Activated T-helper 1 cell treated with Interleukin-2 at 50 U/mL for 16 hours (primary cell): Measurements from ENCODE around the gene CCDC33.

ENCODE experiments used
- DNase-seq: peaks from one replicate; pipeline ENCODE4 v3.0.0-alpha.2; 2020; ENCODE audit warnings: low read depth

The CCDC33 gene

GRCh38 chr15:74208901-74209559 is 27.1 kb upstream of the CCDC33 start:
- no peak for DNase-seq

DNA sequence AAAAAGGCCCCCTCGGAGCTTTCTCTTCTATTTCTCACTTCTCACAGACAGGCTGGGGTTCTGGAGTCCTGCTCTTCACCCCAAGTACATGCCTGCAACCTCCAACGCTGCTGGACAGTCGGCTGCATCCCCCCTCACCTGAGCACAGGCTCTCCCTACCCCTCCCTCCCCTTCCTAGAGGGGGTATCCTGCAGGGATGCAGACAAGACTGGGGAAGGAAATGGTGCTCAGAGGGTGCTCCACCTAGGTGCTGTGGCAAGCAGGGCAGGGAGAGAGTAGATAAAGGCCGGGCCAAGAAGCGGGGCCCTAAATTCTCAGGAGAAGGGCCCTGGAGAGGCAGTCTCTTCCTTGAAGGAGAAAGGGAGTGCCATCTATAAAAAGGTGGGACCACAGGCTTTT is 26.6 kb upstream of the CCDC33 start:
- DNase-seq = no peak

DNA sequence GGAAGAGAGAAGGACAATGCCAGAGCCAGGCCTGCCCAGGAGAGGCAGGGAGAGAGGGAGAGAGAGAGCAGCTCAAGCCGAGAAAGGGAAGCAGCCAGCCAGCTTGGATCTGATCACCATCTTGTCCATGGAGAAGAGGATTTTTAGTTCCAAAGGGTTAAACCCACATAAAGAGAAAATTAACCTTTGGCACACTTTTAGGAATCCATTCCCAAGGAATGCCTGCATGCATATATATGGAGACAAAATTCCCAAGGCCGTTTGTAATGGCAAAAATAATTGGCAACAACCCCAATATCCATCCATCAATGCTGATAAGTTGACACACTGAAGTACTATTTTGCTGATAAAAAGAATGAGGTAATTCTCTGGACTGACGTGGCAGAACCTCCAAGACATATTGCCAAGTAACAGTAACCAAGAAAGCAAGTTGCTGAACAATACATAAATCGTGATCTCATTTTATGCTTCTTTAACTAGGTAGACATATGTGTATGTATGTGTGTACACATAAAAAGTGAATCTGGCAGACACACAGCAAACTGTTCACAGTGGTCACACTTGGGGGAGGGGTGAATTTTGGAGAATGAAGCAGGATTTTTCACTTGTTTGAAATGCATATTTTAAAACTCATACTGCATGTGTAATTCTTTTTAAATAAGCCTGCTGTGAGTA is 26.0 kb upstream of the CCDC33 start:
- no peak for DNase-seq

DNA sequence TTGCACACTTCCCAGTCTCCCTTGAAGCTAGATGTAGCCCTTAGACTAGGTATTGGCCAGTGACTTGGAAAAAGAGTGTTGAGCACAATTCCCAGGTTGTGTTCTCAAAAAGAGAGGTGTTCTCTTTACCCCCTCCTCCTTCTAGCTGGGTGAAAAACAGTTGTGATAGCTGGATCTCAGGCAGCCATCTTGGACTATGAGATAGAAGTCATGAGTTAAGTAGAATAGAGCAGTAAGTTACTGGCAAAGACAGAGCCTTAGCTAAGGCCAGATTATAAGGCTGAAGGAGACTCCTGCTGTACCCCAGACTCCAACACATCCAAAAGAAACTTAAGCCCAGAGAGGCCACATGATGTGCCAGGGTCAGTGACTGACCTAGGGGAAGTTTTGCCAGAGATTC is 25.4 kb upstream of the CCDC33 start:
- no peak for DNase-seq

DNA sequence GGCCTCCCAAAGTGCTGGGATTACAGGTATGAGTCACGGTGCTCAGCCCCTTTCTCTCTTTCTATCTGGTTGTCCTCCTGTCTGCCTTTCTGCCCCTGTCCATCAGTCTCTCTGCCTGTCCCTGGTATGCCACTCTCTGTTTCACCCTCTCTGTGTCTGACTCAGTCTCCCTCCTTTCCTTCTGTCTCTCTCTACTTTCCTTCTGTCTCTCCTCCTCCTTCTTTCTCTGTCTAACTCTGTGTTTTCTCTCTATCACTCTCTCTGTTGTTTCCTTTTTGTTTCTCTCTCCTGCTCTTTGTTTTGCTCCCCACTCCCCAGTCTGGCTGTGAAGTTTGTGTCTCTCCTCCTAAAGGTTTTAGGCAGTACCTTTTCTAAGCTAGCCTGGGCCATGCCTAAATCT is 24.5 kb upstream of the CCDC33 start:
- no peak for DNase-seq

DNA sequence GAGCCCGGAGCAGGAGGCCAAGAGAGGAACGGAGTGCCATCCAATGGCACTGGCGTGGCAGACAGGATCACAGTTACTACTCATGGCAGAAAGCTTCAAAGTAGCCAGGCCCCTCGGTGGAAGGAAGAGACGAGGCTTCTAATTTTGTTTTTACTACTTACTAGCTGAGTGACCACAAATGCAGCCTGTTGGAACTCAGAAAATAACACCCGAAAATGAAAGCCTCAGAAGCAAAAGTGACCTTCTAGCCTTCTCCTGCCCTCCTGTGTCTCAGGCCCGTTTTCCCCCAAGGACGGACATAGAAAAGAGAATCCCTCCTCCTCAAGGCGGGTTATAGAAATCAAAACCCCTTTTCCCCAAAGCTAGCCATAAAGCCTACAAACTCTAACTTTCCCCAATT is 23.6 kb upstream of the CCDC33 start:
- DNase-seq = no peak

DNA sequence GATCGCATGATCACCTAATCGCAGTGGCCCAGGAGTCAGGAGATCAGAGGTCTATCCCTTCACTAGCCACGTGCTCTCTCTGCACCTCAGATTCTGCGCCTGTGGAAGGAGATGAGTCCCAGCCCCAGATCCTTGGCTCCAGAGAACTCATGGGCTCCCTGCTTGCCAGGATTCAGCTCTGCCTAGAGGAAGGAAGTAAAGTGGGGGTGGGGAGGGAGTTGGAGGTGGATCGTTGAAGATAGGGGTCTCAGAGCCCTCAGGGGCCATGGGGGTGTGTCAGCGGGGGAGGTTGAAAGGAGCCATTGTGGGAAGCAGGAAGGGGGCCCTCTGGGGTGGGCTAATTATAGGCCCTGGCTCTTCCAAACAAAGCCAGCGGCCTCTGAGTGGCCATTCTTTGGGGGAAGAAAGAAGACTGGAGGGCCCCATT is 22.3 kb upstream of the CCDC33 start:
- no peak for DNase-seq

GRCh38 chr15:74214324-74215021 is 21.7 kb upstream of the CCDC33 start:
- DNase-seq = no peak

GRCh38 chr15:74215958-74216357 is 20.2 kb upstream of the CCDC33 start:
- DNase-seq = no peak

- DNase-seq = no peak
These were observed 19.2 kb upstream of the CCDC33 start for GRCh38 chr15:74216949-74217348.

GRCh38 chr15:74217907-74218885 is 17.9 kb upstream of the CCDC33 start:
- DNase-seq = no peak

GRCh38 chr15:74220475-74221248 is 15.5 kb upstream of the CCDC33 start:
- no peak for DNase-seq

DNA sequence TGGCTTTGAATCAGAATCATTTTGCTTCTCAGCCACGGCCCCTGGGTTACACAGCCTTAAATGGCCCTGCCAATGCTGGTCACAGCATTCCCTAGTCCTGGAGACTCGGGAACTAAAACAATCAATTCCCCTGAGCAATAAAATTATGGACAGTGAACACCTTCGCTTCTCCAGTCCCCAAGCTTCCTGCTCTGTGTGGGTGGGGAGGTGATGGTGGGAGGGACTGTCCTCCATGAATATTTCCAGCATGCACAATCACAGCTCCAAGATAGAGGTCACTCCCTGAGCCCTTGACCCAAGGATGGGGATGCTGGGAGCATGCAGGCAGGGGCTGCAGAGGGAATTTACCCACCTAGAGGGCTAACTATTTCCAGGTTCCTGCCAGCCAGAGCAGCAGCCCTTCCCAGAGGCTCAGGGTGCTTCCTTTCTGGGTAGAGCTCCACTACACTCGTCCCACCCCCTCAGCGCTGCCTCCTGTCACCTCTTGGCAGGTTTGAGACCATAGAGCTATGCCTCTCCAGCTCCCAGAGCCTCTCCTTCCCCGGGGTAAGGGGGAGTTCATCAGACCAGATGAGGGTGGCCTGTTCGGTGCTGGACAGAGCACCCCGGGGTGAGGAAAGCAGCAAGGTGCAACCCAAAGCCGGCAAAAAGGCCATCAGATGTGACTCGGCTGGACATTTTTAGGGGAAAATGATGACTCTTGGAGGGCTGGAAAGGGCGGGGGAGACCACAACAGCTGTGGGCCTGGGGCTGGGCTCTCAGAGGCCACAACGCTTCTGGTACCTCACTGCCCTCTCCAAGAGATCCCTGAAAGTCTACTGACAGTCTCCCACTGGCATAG is 14.5 kb upstream of the CCDC33 start:
- DNase-seq = no peak

DNA sequence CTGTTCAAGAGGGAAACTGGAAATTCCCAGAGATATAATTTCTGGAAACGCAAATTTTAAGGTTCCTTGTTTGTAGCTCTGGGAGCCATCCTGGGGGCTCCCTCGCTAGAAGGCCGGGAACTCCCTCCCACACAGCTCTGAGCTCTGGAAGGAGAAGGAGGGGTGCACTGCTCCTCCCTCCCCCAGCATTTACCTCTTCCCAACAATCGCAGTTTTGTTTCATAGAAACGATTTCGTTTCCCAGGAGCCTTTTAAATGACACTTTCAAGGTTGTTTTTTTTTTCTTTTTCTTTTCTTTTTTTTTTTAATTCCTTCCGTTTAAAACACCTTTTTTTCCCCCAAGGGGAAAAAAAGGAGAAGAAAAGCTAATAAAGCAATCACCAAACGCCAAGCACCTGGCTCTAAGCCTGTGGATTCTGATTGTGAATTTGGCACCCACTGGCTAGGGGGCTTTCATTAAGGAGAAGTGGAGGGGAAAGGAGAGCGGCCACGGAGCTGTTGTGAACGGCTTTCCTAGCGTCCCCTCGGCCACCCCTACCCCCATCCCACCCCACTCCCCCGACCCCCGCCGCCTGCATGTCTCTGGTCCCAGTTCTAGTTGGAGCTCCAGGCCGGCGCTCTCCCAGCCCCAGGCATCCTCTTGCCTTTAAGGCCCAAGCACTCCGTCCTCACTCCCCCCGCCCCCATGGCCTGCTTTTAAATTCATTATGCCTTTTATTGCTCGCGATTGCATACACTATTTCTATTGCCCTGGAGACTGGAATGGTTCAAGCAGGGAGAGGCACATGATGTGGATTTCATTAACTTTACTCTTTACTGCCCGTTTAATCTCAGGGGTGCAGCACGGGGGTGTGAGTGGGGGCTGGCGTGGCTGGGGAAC is 13.6 kb upstream of the CCDC33 start:
- DNase-seq = no peak

DNA sequence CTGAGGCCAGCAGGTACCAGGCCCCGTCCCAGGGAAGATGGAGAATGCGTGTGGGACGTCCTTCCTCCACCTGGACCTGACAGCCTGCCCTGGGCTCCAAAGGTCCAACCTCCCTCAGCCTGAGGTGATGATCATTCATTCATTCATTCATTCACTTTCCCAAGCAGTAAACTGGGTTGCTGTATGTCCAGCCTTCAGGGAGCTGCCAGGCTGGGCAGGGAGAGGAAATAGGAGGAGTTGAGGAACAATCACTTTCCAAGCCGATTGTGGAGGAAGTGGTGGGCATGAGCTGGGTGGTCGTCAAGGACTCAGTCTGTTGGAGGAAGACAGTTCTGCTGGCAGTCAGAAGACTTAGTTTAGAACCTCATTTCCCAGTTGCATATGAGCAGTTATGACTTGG is 10.2 kb upstream of the CCDC33 start:
- DNase-seq = no peak

- DNase-seq = no peak
These were observed 9.2 kb upstream of the CCDC33 start for GRCh38 chr15:74226761-74227540.

DNA sequence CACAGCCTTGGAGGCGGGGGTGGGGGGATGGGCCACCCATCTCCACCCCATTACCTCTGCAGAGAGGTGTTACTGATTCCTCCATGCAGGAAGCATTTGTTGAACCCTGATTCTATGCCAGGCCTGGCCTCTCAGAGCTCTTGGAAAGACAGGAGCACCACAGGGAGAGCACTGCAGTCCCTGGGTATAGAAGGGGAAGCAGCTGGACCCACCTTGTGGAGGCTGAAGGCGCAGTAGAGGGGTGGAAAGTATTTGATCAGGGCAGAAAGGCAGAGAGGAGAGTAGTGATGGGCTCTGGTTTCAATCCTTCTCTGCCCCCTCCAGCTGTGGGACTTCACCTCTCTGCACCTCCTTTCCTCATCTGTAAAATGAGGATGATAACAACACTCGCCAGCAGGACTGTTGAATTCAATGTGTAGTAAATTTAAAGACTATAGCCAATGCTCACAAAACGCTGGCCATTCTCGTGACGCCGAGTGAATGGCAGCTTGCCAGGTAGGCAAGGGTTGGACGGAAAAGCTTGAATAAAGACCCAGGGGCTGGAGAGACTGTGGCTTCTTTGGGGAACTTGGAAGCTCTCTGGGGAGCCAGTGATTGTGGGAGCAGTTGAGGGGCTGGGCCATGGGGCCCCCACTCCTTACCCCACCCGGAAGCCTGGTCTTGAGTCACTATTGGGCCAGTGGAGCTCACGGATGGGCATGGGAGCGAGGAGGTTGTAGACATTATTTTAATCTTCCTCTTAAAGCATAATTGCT is 8.0 kb upstream of the CCDC33 start:
- no peak for DNase-seq

DNA sequence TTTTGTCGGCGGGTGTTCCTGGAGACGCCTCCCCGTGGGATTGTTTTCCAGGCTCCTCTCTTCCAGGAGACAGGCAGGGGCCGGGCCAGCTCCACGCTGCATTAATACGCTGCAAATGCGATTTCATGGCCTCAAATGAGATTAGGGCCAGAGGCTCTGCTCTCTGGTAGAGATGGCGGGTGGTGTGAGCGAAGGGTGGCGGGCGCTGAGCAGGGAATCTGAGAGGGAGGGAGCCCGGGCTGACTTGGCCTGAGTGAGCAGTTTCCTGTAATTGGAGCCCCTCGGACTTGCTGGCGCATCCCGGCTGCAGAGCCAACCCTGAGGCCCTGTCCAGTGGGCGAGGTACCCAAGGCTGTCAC is 7.4 kb upstream of the CCDC33 start:
- DNase-seq = no peak
